ENCODE results near the gene GRM1.

- TF ChIP-seq CTCF (conservative IDR thresholded peaks at IDR 0.05 in 1 of 2, IDR thresholded peaks at IDR 0.05 in 1 of 2; ENCODE audit: extremely low read depth in 1 of 2, insufficient read depth in 1 of 2, low read depth in 1 of 2, low read length in 2 of 2) (no peak), EZH2 (IDR thresholded peaks at IDR 0.05; ENCODE audit: borderline replicate concordance, low read length) (no peak)
These were observed 286.7 kb downstream of the GRM1 start for GRCh38 chr6:146315381-146316174.
